HG02973 (cell line): ENCODE results near the gene KITLG.
"Not testable (repeated sequence)": the region's sequence is repeated elsewhere in the genome, so short reads cannot be mapped to it uniquely, and the experiment has no call there.

Source experiments
- ATAC-seq: cut with Tn5 transposase; IDR thresholded peaks from one replicate; pipeline ENCODE4 v1.9.1; 2021; ENCODE audit warnings: moderate library complexity; ENCODE audit not compliant: unreplicated experiment

KITLG gene

DNA sequence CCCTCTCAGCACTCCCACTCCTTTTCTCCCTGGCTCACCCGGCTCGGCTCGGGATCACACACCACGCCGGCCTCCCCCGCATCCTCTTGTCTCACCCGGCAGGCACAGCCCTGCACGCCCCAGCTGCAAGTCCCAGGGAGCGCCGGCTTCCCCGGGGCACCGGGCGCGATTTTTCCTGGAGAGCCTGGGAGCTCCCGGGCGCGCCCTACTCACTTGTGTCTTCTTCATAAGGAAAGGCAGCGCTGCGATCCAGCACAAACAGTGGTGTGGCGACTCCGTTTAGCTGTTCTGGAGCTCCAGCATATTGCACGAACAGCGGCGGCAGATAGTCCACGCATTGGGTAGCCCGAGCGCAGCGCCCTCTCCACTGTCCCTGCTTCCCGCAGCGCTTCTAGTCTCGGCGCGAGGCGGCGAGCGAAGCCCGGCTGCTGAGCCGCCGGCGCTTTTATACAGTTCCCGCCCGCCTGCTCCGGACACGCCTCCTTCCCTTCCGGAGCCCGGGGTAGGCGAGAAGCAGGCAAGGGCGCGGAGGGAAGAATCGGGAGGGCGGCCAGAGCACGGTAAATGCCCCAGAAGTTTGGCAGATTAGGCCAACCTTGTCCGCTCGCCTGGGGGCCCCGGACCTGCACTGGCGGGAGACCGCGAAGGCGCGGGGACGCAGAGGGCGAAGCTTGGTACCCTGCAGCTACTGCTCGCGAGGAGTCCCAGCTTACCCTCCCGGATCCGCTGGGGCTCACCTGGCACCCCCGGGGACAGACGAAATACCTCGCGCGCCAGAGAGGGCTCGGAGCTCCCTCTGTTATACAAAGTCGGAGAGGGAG lies at the start of gene KITLG:
KITLG (minus strand) TSS at position 421 of the 821 bp plus-strand sequence; CDS start at position 228, 193 bp downstream.
- peak; percentile 71 for ATAC-seq

DNA sequence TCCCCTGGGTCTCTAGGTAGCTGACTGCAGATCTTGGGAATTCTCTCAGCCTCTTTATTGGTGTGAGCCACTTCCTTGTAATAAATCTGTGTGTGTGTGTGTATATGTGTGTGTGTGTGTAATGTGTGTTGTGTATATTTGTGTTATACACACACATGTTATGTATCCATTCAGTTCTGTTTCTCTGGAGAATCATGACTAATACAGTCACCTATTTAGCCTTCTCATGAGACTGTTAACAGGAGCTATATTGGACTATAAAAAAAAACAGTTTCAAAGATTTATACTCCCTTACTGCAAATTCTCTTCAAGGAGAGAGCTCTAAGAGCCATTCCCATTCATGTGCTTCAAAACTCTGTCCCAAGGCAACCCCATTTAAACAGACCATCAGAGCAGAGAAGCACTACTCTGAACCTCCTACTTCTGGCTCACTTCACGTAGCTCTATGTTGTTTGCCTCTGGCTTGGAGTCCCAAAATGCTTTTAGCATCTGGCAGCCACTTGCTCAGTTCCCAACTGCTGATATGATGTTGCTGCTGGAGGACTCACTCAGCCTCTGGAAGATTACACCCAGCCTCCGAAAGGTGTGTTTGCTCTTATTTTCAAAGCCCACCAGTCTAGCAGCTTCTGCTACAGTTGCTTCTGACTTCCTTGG lies 48.7 kb upstream of the KITLG start:
- ATAC-seq, result no peak

DNA sequence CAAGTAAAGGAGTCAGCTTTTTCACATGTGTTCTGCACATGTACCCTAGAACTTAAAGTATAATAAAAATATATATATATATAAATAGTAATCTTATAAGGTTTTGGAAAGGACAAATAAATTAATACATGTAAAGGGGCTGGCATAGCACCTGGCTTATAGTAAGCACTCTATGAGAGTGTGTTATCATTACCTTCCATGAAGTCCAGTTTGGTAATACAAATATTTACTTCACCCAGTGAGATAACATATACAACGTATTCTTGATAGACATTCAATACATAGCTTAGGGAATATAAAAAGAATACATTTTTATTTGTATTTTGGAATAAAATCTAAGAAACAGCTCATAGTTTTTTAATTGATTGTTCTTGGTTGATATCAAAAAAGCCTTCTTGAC lies 47.8 kb upstream of the KITLG start:
- ATAC-seq, result not testable (repeated sequence)

- ATAC-seq, result no peak
These were observed 47.2 kb upstream of the KITLG start for GRCh38 chr12:88627501-88627900.

GRCh38 chr12:88625356-88625755 lies 45.1 kb upstream of the KITLG start:
- ATAC-seq, result no peak

- no peak for ATAC-seq
These were observed 44.6 kb upstream of the KITLG start for GRCh38 chr12:88624911-88625310.

GRCh38 chr12:88623777-88624548 lies 43.7 kb upstream of the KITLG start:
- no peak for ATAC-seq

DNA sequence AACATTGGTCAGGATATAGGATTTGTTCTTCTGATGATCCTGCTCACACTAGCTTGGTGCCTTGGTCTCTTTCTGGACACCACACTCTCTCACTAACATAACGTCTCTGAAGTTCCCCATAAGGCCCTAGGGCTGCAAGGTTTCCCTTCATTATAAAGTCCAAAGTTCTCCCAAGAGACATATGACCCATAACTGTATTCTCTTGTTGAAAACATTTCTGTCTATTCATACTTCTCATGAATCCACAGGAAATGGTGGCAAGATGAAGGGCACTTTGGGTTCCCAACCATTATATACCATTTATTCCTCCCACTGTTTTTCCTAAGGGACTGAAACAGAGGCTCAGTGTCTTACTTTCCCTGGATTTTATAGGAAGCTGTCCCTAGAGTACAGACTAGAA lies 37.1 kb upstream of the KITLG start:
- ATAC-seq, result no peak

GRCh38 chr12:88615490-88615889 lies 35.2 kb upstream of the KITLG start:
- no peak for ATAC-seq

DNA sequence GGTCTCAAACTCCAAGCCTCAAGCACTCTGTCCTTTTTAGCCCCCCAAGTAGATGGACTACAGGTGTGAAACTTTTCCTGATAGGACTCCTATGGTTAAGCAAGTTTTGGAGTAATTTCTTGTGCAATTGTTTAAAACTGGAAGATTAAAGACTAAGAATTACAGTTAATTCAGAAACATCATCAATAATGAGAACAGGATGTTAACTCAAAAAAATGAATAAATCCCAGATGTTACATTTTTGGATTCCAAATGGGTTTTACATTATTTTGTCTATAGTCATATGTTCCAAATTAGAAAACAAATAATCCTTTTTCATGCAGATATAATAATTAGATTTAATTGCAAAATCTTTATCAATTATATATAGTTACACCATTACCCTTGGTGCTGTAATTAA lies 24.4 kb upstream of the KITLG start:
- no peak for ATAC-seq

DNA sequence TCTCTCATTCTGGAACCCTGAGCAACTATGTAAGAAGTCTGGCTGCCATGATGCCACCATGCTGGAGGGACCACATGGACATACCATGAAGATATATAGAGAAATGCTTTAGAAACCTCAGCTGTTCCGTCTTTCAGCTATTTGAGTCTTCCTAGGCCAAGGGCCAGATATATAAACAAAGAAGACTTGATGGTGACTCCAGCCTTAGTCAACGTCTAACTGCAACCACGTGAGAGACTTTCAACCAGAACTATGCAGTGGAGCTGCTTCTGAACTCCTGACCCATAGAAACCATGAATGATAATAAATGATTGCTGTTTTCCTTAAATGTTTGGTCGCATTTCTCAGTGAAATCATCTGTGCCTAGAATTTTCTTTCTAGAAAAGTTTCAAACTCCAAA lies 20.0 kb upstream of the KITLG start:
- no peak for ATAC-seq

DNA sequence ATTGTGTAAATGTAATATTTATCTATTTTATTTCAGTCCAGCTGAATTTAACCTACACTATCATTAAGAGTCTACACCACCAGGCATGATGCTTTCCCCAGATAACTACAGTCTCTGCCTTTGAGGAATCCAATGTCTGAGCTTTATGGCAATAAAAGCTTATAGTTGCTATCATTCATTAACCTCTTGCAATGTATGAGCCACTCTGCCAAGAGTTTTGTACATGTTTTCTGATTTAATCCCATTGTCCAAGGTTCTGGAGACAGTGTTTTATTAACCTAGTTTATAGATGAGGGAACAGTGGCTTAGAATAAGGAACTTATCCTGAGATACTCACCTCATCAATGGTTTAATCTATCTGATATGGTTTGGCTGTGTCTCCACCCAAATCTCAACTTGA lies 17.1 kb upstream of the KITLG start:
- no peak for ATAC-seq

DNA sequence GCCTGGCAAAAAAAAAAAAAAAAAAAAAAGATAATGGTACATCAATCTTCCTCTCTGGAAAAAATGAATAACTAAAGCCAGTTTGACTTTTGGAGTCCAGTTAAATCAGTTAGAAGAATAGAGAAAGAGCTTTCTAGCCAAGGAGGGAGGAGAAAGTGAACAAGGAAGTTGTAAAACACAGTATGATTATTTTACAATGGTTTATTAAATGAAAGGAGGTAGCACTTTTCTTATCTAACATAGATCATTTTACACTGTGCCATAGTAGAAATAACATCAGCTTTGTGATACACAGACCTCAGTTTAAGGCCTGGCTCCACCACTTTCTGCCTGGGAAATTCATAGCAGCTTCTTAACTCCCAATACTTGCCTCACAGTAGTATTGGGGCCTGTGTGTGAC lies 15.4 kb upstream of the KITLG start:
- ATAC-seq, result no peak

- ATAC-seq, result no peak
These were observed 14.5 kb upstream of the KITLG start for GRCh38 chr12:88594780-88595179.

DNA sequence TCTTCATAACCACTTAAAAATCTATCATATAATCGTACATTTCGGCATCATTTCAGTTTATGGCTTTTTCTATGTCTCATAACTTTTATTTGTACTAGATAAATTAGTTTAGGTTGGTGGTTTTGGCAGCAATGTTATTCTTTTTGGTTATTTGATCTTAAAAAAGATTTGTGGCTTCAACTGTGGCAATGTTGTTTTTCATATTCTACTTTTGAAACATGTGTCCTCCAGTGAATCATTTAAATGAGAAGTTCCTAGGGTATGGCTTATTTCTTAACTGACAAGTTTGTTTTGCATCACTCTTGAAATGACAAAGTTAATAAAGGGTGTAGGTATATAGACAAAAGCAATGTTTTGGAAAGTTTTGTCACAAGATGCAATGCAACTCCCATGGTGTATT lies 11.1 kb upstream of the KITLG start:
- no peak for ATAC-seq

DNA sequence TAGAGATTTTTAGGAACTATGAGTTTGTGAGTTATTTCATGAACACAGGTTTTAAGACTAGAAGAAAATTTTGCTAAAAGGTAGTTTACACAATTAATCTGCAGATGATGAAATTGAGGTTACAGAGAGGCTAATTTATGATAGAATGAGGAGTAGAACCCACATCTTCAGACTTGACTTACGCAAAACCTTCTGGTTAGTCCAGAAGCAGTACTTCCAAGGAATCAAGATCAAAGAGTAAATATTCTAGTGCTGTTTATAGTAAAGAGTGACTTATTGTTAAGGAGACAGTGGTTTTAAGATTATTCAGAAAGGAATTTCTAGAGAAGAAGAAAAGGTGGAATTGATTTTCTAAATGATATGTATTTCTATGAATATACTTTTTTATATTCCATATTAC lies 10.6 kb upstream of the KITLG start:
- ATAC-seq, result no peak

- no peak for ATAC-seq
These were observed 4.8 kb upstream of the KITLG start for GRCh38 chr12:88585077-88585476.

- no peak for ATAC-seq
These were observed 645 bp downstream of the KITLG start for GRCh38 chr12:88579601-88580050.

DNA sequence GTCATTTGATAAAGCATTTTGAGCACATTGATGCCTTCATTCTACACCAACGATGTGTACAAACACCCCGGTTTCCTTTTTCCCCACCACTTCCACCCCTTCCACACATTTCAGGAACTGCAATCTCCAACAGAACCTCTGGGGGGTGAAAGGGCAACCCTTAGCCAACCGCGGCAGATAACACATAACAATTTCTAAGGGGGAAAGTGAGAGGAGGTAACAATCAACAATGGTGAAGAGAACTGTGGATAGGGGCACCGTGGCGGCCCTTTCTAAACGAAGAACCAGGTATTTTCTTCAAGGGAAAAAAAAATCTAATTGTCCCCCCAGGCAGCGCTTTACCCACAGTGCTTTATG lies 1.1 kb downstream of the KITLG start:
- ATAC-seq, result no peak

- no peak for ATAC-seq
These were observed 1.8 kb downstream of the KITLG start for GRCh38 chr12:88578276-88579160.

DNA sequence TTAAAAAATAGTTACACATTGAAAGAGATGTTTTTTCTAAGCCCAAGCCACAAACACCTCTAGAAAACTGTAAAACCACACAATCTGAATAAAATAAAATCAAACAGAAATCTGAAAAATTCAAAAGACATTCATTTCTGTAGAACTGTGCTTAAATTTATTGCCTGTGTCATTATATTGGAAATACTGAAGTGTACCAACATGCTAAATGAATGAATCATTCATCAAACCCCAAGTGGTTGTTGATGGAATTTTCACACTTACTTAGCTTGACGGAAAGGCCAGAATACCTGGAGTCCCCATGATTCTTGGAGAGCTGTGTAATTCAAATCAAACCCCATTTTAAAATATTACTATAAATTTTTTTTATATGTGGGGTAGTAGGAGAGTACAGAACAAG lies 2.7 kb downstream of the KITLG start:
- no peak for ATAC-seq
